ENCODE results near the gene GIPC3.

GIPC3 gene

DNA sequence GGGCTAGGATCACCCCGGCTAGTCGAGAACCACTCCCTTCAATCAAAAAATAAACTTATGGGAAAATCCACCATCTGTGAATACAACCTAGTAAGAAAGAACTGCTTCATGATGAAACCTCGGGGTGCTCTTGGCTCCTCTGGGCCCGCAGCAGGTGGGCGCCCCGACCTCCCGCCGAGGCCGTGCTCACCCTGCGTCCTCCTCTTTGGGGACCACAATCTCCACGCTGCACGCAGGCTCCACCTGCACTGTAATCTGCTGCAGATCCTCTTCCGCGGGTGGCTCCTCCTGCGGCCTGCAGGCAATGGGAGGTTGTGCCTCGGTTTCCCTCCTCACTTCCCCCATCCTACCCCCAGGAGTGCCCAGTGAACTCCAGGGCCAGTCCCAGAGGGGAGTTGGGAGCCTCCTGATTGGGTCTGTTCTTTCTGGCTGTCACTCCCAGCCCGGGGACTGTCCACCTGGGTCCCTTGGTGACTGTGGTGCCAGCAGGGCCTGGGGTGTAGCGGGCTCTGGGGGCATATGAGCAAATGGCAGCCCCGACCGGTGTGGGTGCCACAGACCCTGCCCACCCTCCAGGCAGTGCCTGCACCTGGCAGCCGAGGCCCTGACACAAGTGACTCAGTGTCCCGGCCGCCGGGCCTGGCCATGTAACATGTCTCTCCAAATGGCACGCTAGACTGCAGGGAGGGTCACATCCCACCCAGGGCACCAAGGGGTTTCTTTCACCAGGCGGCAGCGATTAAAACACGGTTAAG is 56.4 kb downstream of the GIPC3 start:
- DNase-seq: no peak

- DNase-seq: no peak
These were observed 57.0 kb downstream of the GIPC3 start for GRCh38 chr19:3642296-3642695.

Measured in cortex of kidney (tissue), 1 donor.